ENCODE results near the gene NR6A1. TPM values are rescaled to one million over a fixed set of nuclear protein-coding genes. Genes with fewer than 3 reads are reported as not detected.

NR6A1 gene
- total and polyA plus RNA-seq, 2 of the 13 experiments (the other 11 are each of a cell fraction or from before 2014, with no cell fraction given) = 28.1 to 31.5 TPM

GRCh38 chr9:124562328-124562727 is 208.8 kb downstream of the NR6A1 start (continued):
- TF ChIP-seq PAXIP1 (CRISPR knock-in tag; conservative IDR thresholded peaks at IDR 0.05) (peak; percentile 44; the same call in 1 of the 2 replicates), ZNF775 (CRISPR knock-in tag; IDR thresholded peaks at IDR 0.05; ENCODE audit: borderline replicate concordance) (no peak)

GRCh38 chr9:124559871-124560270 is 211.2 kb downstream of the NR6A1 start:
- in situ Hi-C loops (cut with HindIII; ENCODE audit: extremely low pct_ligation_motif_present, low pct_unique_long_range_greater_than_20kb) (no loop called here), intact Hi-C loops (cut with micrococcal nuclease; ENCODE audit: unreplicated experiment) (loop anchor here (5.0 kb wide), 1 partner anchor 37 kb away; no protein-coding TSS in a partner anchor)
- no peak for DNase-seq (ENCODE audit: low spot score)
- Histone ChIP-seq H3K27me3 (ENCODE audit: control insufficient read depth in 1 of 2, insufficient read depth in 2 of 2, low read length in 2 of 2) (no peaks in the 10 kb centered on the region), H3K4me3 (replicated peaks in 1 of 3; ENCODE audit: insufficient read depth in 1 of 3, low read depth in 2 of 3, low read length in 3 of 3) (no peak overlapping the region), H3K9ac (ENCODE audit: insufficient read depth, low read depth, low read length) (no peak overlapping the region), H3K79me2 (ENCODE audit: insufficient read depth, low read length) (peaks cover 16% of the 10 kb centered on the region), H3K27ac (ENCODE audit: extremely low read length, insufficient read depth, low read length) (no peak overlapping the region), H3K9me3 (ENCODE audit: low read length) (no peaks in the 10 kb centered on the region), H3K4me2 (ENCODE audit: low read depth, low read length) (no peak overlapping the region), H4K20me1 (ENCODE audit: insufficient read depth, low read length) (no peaks in the 10 kb centered on the region), H2AFZ (ENCODE audit: low read length) (no peak overlapping the region), H3K36me3 (replicated peaks in 1 of 2; ENCODE audit: control insufficient read depth in 1 of 2, insufficient read depth in 2 of 2, low read length in 2 of 2) (no peaks in the 10 kb centered on the region), H3K4me1 (ENCODE audit: insufficient read depth, low read length) (peaks cover 46% of the 10 kb centered on the region)
- no TSS peak for BruUV-seq (replicated peaks)
- ChIA-PET CTCF (ENCODE audit: low intra/inter-chr PET ratio, low total read pairs) (no interaction called here), POLR2A (no interaction called here)
- TF ChIP-seq STAT5B (CRISPR knock-in tag; IDR thresholded peaks at IDR 0.05) = no peak
- TF ChIP-seq RARA (CRISPR knock-in tag; IDR thresholded peaks at IDR 0.05) = no peak
- no peak for TF ChIP-seq RFXAP (CRISPR knock-in tag; IDR thresholded peaks at IDR 0.05; ENCODE audit: borderline replicate concordance)
- WGBS (ENCODE audit: low lambda C conversion rate) = 85% methylated on average over 2 of the region's 2 CpGs
- FAIRE-seq = no peak
- ATAC-seq = no peak
